Caco-2 (cell line): Measurements from ENCODE around the gene DHRS13. TPM values are rescaled to one million over a fixed set of nuclear protein-coding genes. Genes with fewer than 3 reads are reported as not detected.
A peak's percentile ranks its signal among the peaks of the same experiment; 100 is the strongest.

Source experiments
- BruUV-seq: library from RNA; stranded (reverse); fragments of 400-500 nt; replicated peaks from 2 replicates; lab custom pipeline; 2021; lab: Mats Ljungman, UMichigan
- CTCF ChIA-PET: fragments of 300-600 bp; sonication (Branson Sonifier 250); formaldehyde crosslinking; loops from one replicate; lab custom pipeline; 2022; ENCODE audit warnings: antibody characterized with exemption; lab: Charles Lee
- POLR2A ChIA-PET: fragments of 300-600 bp; sonication (Branson Sonifier 250); formaldehyde crosslinking; loops from one replicate; lab custom pipeline; 2022; ENCODE audit warnings: antibody characterized with exemption; lab: Charles Lee
- DNase-seq, 2 experiments: peaks; one replicate each; pipeline versions ENCODE4 v3.0.0 to v3.0.0-alpha.2; 2020 to 2022
- H3K27me3 ChIP-seq: replicated peaks from 2 replicates; pipeline ENCODE4 v1.6.0; 2011; ENCODE audit warnings: low read length; ENCODE audit not compliant: control insufficient read depth, insufficient read depth
- H3K36me3 ChIP-seq: 2 replicates; pipeline ENCODE4 v1.5.1; 2011; ENCODE audit warnings: low read length; ENCODE audit not compliant: control insufficient read depth, insufficient read depth
- H3K4me1 ChIP-seq: fragments of 250-450 bp; sonication (Bioruptor Pico); 2 replicates; pipeline ENCODE4 v1.5.1; 2020; ENCODE audit warnings: mild to moderate bottlenecking
- H3K4me3 ChIP-seq: 2 replicates; pipeline ENCODE4 v1.5.1; 2011; ENCODE audit warnings: low read depth, mild to moderate bottlenecking, control low read depth, low read length
- H3K9me3 ChIP-seq: fragments of 250-450 bp; sonication (Bioruptor Pico); 2 replicates; pipeline ENCODE4 v1.5.1; 2020; ENCODE audit warnings: mild to moderate bottlenecking, moderate library complexity
- H3K27ac Mint-ChIP-seq: one replicate; pipeline ENCODE4 v1.8.0; 2022; ENCODE audit warnings: mixed read lengths; ENCODE audit not compliant: unreplicated experiment
- H3K27me3 Mint-ChIP-seq: one replicate; pipeline ENCODE4 v1.8.0; 2022; ENCODE audit warnings: mixed read lengths; ENCODE audit not compliant: insufficient read depth, unreplicated experiment
- H3K36me3 Mint-ChIP-seq: one replicate; pipeline ENCODE4 v1.8.0; 2022; ENCODE audit warnings: mild to moderate bottlenecking, mixed read lengths; ENCODE audit not compliant: insufficient read depth, unreplicated experiment
- H3K4me1 Mint-ChIP-seq: one replicate; pipeline ENCODE4 v1.8.0; 2022; ENCODE audit warnings: low read depth, mixed read lengths; ENCODE audit not compliant: unreplicated experiment
- H3K4me3 Mint-ChIP-seq: one replicate; pipeline ENCODE4 v1.8.0; 2022; ENCODE audit warnings: mild to moderate bottlenecking, moderate library complexity, mixed read lengths; ENCODE audit not compliant: unreplicated experiment
- H3K9me3 Mint-ChIP-seq: one replicate; pipeline ENCODE4 v1.8.0; 2022; ENCODE audit warnings: mixed read lengths; ENCODE audit not compliant: unreplicated experiment
- intact Hi-C: fragments of 100-400 bp; cut with micrococcal nuclease; formaldehyde crosslinking; loops from one replicate; pipeline ENCODE4 v1.10.0; 2022; ENCODE audit not compliant: unreplicated experiment
- total RNA-seq: library from RNA; stranded (reverse); gene quantifications from 2 replicates; pipeline ENCODE4 v1.2.3, GENCODE V29; 2022
- TF ChIP-seq, protein P1 (sequence below), 2 experiments: fragments of 200-600 bp in 1 of 2; IDR thresholded peaks; 1 replicate in 1 of 2; 2 replicates in 1 of 2; pipeline versions ENCODE4 v1.5.1 to v1.8.0; 2011 to 2022; ENCODE audit warnings: antibody characterized with exemption in 1 of 2, control low read depth in 1 of 2, inconsistent platforms in 1 of 2, low read depth in 1 of 2, low read length in 1 of 2, mild to moderate bottlenecking in 1 of 2, moderate library complexity in 1 of 2; ENCODE audit not compliant: insufficient read depth in 1 of 2, severe bottlenecking in 1 of 2, unreplicated experiment in 1 of 2

The DHRS13 gene
- total RNA-seq, 1 experiment from 2014 or later = 38.0 TPM

DNA sequence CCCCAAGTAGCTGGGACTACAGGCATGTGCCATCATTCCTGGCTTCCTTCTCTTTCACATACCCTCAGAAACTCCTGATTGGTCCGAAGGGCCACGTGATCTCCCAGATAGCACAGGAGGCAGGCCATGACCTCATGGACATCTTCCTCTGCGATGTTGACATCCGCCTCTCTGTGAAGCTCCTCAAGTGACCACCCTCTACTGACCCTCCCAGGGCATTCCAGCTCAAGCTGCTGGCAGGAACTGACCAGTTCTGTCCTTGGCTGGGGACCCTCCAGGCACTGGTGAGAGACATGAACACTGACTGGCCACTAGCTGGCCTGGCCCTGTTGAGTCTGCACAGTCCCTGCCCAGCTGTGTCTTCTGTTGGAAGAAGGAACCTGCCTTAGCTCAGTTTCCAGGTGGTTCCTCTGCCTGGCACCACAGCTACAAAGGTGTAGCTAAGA lies 42.5 kb downstream of the DHRS13 start:
- H3K4me3 ChIP-seq = no peak overlapping the region
- Mint-ChIP-seq H3K27me3 (no peaks in the 10 kb centered on the region), H3K36me3 (peaks cover 49% of the 10 kb centered on the region), H3K9me3 (no peaks in the 10 kb centered on the region), H3K27ac (no peak overlapping the region), H3K4me1 (peaks cover 14% of the 10 kb centered on the region), H3K4me3 (no peak overlapping the region)
- peaks cover 17% of the 10 kb centered on the region for H3K4me1 ChIP-seq
- DNase-seq = no peak
- ChIA-PET CTCF (interaction anchor here (1.1 kb wide), 1 partner anchor 97 kb away, joined by 7 read pairs; no protein-coding TSS in a partner anchor), POLR2A (interaction anchor here (0.6 kb wide), 2 partner anchors 18 to 474 kb away, joined by 3 to 4 read pairs; no protein-coding TSS in a partner anchor)
- intact Hi-C loops = no loop called here
- H3K9me3 ChIP-seq = no peaks in the 10 kb centered on the region
- BruUV-seq = no TSS peak
- peaks cover 6% of the 10 kb centered on the region for H3K36me3 ChIP-seq
- no peaks in the 10 kb centered on the region for H3K27me3 ChIP-seq
- TF ChIP-seq, protein P1, sequence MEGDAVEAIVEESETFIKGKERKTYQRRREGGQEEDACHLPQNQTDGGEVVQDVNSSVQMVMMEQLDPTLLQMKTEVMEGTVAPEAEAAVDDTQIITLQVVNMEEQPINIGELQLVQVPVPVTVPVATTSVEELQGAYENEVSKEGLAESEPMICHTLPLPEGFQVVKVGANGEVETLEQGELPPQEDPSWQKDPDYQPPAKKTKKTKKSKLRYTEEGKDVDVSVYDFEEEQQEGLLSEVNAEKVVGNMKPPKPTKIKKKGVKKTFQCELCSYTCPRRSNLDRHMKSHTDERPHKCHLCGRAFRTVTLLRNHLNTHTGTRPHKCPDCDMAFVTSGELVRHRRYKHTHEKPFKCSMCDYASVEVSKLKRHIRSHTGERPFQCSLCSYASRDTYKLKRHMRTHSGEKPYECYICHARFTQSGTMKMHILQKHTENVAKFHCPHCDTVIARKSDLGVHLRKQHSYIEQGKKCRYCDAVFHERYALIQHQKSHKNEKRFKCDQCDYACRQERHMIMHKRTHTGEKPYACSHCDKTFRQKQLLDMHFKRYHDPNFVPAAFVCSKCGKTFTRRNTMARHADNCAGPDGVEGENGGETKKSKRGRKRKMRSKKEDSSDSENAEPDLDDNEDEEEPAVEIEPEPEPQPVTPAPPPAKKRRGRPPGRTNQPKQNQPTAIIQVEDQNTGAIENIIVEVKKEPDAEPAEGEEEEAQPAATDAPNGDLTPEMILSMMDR (IDR thresholded peaks at IDR 0.05; ENCODE audit: insufficient read depth in 1 of 2, low read depth in 1 of 2, low read length in 1 of 2, severe bottlenecking in 1 of 2, unreplicated experiment in 1 of 2) = no peak

DNA sequence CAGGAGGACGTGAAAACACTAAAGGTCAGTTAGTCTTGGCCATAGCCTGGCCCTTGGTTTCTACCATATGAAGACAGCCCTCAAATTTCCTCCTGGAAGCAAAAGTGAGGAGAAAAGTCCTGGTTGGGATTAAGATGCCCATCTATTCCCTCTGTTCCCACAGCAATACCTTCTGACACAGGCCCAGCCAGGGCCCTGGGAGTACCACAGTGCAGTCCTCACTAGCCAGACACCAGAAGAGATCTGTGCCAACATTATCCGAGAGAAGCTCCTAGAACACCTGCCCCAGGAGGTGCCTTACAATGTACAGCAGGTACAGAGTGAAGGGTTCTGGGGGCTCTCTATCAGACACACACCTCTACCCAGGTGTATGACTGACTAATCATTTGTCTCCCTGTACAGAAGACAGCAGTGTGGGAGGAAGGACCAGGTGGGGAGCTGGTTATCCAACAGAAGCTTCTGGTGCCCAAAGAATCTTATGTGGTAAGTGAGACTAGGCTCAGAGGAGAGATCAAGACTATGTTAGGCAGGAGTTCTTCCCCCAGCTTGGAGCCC lies 44.0 kb downstream of the DHRS13 start:
- Histone ChIP-seq H3K4me3 (no peak overlapping the region), H3K36me3 (peaks cover 6% of the 10 kb centered on the region), H3K4me1 (peaks cover 9% of the 10 kb centered on the region; the same call in 1 of the 2 replicates), H3K27me3 (no peaks in the 10 kb centered on the region), H3K9me3 (no peaks in the 10 kb centered on the region)
- Mint-ChIP-seq H3K4me3 (no peak overlapping the region), H3K36me3 (peaks cover 58% of the 10 kb centered on the region), H3K27ac (no peak overlapping the region), H3K27me3 (no peaks in the 10 kb centered on the region), H3K9me3 (no peaks in the 10 kb centered on the region), H3K4me1 (peaks cover 8% of the 10 kb centered on the region)
- TF ChIP-seq, protein P1 (IDR thresholded peaks at IDR 0.05; ENCODE audit: insufficient read depth in 1 of 2, low read depth in 1 of 2, low read length in 1 of 2, severe bottlenecking in 1 of 2, unreplicated experiment in 1 of 2) = no peak
- POLR2A ChIA-PET = no interaction called here
- CTCF ChIA-PET = no interaction called here
- BruUV-seq = no TSS peak
- DNase-seq = no peak
- intact Hi-C loops = no loop called here

DNA sequence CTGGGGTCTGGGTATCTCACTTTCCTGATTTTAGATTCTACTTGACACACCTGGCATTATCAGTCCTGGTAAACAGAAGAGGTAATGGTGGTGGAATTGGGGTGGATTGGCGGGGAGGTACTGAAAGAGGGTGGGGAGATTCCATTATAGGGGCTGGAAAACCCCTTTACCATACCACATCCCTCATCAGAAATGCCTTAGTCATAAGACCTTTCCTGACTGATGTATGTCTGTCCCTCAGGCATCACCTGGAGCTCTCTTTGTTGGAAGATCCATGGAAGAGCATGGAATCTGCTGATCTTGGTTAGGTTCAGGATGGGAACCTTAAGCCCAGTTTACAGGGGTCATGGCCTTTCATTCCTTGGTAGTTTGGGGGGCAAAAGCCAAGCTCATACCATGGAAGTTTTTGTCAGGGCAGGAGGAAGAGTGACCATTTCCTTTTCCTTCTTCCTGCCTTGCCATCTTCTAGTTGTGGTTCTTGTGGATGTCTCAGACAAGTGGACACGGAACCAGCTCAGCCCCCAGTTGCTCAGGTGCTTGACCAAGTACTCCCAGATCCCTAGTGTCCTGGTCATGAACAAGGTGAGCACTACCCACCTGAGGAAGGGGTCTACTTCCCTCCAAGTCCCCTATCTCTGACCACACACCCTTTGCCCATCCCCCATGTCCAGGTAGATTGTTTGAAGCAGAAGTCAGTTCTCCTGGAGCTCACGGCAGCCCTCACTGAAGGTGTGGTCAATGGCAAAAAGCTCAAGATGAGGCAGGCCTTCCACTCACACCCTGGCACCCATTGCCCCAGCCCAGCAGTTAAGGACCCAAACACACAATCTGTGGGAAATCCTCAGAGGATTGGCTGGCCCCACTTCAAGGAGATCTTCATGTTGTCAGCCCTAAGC lies 44.7 kb downstream of the DHRS13 start:
- CTCF ChIA-PET = no interaction called here
- Mint-ChIP-seq H3K4me3 (no peak overlapping the region), H3K9me3 (no peaks in the 10 kb centered on the region), H3K27me3 (no peaks in the 10 kb centered on the region), H3K36me3 (peaks cover 58% of the 10 kb centered on the region), H3K4me1 (peaks cover 8% of the 10 kb centered on the region), H3K27ac (no peak overlapping the region)
- no peaks in the 10 kb centered on the region for H3K9me3 ChIP-seq
- TF ChIP-seq, protein P1 (IDR thresholded peaks at IDR 0.05; ENCODE audit: insufficient read depth in 1 of 2, low read depth in 1 of 2, low read length in 1 of 2, severe bottlenecking in 1 of 2, unreplicated experiment in 1 of 2) = no peak
- H3K4me3 ChIP-seq = no peak overlapping the region
- intact Hi-C loops = no loop called here
- peaks cover 9% of the 10 kb centered on the region; the same call in 1 of the 2 replicates for H3K4me1 ChIP-seq
- DNase-seq = no peak
- POLR2A ChIA-PET = no interaction called here
- H3K36me3 ChIP-seq = peaks cover 6% of the 10 kb centered on the region
- BruUV-seq = TSS peak; percentile 0
- no peaks in the 10 kb centered on the region for H3K27me3 ChIP-seq
